Stimulated activated CD4-positive, alpha-beta T cell treated with anti-CD3 and anti-CD28 coated beads, Interleukin-15, amount 100 ng/mL, for 48 hours (primary cell): Measurements from ENCODE around the gene MTFR1L.

Experiments used
- DNase-seq, 2 donors: peaks; one replicate each; pipeline ENCODE4 v3.0.0-alpha.2; 2020; ENCODE audit warnings: low read depth in 2 of 2

Gene MTFR1L

GRCh38 chr1:25819491-25820246 is at the start of gene MTFR1L:
Gene MTFR1L, plus strand, starts transcription at chr1:25819954. Its CDS starts 3,151 bp downstream, at chr1:25823105.
- DNase-seq = peak; percentile 89 to 94

GRCh38 chr1:25770541-25771220 is 49.1 kb upstream of the MTFR1L start:
- DNase-seq = no peak

- peak in 1 of 2 donors; percentile 14 for DNase-seq
Observed at GRCh38 chr1:25771221-25772114, 48.3 kb upstream of the MTFR1L start.

GRCh38 chr1:25772164-25772563 is 47.6 kb upstream of the MTFR1L start:
- DNase-seq = no peak

GRCh38 chr1:25772692-25773245 is 47.0 kb upstream of the MTFR1L start:
- no peak for DNase-seq

- no peak for DNase-seq
Observed at GRCh38 chr1:25773441-25774125, 46.2 kb upstream of the MTFR1L start.

- no peak for DNase-seq
Observed at GRCh38 chr1:25774206-25774803, 45.4 kb upstream of the MTFR1L start.

GRCh38 chr1:25774921-25775771 is 44.6 kb upstream of the MTFR1L start:
- peak; percentile 81 to 85 for DNase-seq

- DNase-seq = no peak
Observed at GRCh38 chr1:25779388-25779787, 40.4 kb upstream of the MTFR1L start.

- DNase-seq = no peak
Observed at GRCh38 chr1:25779894-25780293, 39.9 kb upstream of the MTFR1L start.

GRCh38 chr1:25780318-25781129 is 39.2 kb upstream of the MTFR1L start:
- no peak for DNase-seq

GRCh38 chr1:25781130-25781433 is 38.7 kb upstream of the MTFR1L start:
- no peak for DNase-seq

GRCh38 chr1:25782608-25783201 is 37.0 kb upstream of the MTFR1L start:
- DNase-seq = no peak

- no peak for DNase-seq
Observed at GRCh38 chr1:25784575-25785051, 35.1 kb upstream of the MTFR1L start.

- no peak for DNase-seq
Observed at GRCh38 chr1:25785333-25786067, 34.3 kb upstream of the MTFR1L start.

GRCh38 chr1:25786887-25787759 is 32.6 kb upstream of the MTFR1L start:
- no peak for DNase-seq

- DNase-seq = no peak
Observed at GRCh38 chr1:25787760-25788166, 32.0 kb upstream of the MTFR1L start.
